ENCODE results near the gene CD79B.
A peak's percentile ranks its signal among the peaks of the same experiment; 100 is the strongest.
"Not testable (repeated sequence)": the region's sequence is repeated elsewhere in the genome, so short reads cannot be mapped to it uniquely, and the experiment has no call there.

CD79B gene

GRCh38 chr17:63911041-63911635, 21.0 kb downstream of the CD79B start, which contains the start of gene CSHL1:
TSS of gene CSHL1 (minus strand) at chr17:63911258. CDS start at chr17:63911196, 62 bp downstream.
- no peak for DNase-seq (ENCODE audit: low read depth in 2 of 2)

- no peak for DNase-seq (ENCODE audit: low read depth in 2 of 2)
Observed at GRCh38 chr17:63910096-63910495, 22.0 kb downstream of the CD79B start.

GRCh38 chr17:63909586-63909985, 22.5 kb downstream of the CD79B start:
- DNase-seq (ENCODE audit: low read depth in 2 of 2), result not testable (repeated sequence)

- not testable (repeated sequence) for DNase-seq (ENCODE audit: low read depth in 2 of 2)
Observed at GRCh38 chr17:63907161-63907778, 24.9 kb downstream of the CD79B start.

DNA sequence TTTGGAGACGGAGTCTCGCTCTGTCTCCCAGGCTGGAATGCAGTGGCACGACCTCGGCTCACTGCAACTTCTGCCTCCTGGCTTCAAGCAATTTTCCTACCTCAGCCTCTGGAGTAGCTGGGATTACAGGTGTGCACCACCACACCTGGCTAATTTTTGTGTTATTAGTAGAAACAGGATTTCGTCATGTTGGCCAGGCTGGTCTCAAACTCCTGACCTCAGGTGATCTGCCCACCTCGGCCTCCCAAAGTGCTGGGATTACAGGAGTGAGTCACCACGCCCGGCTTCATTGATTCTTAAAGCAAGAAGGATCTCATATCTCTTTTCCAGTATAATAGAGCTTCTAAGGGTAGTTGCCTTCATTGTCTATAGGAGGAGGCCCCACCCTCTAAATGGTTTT, 27.3 kb downstream of the CD79B start:
- DNase-seq (ENCODE audit: low read depth in 2 of 2), result not testable (repeated sequence)

DNA sequence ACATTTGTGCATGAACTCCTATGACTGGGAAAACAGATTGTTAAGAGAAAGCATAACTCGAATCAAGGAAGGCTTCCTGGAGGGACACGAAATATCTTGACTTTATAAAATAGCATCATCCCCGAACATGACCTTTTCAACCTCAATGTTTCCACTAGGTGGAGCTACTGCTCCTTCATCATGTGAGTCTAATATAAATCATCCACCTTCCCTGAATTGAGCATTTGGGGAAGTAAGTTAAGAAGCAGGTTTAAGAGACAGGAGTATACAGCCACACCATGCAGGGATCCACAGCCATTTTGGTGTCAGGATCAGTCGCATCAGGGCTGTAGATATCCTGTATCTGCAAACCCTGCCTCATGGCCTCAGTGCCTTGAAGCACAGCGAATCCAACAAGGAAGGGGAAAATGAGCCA, 28.3 kb downstream of the CD79B start:
- DNase-seq (ENCODE audit: low read depth in 2 of 2), result peak in 1 of 2 donors; percentile 29

DNA sequence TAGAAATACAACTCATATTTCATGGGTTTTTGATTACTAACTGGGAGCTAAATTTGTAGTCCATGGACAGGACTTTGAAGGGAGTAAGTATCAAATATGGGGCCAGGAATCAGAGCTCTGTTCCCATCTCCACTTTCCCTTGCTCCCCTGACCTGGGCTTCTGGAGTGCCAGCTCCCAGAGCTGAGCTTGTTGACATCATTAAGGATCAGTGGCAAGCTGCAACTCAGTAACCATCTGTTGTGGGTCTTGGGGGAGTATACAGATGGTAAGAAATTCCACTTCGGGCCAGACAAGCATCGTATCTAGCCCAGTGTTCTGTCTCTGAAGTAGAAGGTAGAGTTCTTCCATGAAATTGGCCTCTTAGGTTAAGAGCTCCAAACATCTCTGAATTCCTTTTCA, 30.2 kb downstream of the CD79B start:
- DNase-seq (ENCODE audit: low read depth in 2 of 2), result not testable (repeated sequence)

DNA sequence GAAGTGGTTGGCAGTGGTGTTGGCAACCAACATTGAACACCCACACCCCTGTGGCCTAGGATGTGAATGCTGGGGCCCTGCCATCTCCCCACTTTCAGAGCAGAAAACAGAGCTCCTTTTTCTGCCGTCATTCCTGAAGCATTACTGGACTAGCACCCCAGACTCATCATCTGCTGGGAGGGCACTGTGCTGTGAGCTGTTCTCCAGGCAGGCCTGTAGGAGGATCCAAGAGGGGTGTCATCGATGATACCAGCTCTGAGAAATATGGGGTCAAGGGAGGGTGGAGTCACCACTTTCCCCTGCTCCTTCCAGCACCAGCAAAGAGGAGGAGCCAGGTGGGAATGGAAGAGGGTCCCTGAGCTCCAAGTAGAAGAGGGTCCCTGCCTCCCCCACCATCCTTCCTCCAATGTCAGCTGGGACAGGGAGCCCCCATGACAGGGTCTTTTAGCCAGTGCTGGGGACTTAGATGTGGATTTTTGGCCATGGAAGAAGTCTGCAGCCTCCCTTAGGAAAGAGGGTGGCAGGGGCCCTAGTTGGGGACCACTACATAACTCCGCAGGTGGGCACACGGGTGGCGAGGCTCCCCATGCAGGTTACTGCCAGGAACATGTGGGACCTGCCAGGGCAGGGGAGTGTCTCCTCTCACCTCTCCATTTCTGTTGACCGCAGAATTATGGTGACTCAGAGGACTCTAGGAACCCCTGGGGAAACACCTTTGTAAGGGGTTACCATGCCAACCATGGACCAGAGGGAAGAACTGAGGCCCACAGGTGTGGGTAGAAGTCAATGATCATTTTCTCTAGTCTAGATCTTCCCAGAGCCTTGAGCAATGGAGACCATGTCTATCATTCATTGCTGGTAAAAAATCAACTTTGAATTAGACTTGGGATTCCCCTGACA, 33.0 kb downstream of the CD79B start:
- DNase-seq (ENCODE audit: low read depth in 2 of 2), result not testable (repeated sequence)

- not testable (repeated sequence) for DNase-seq (ENCODE audit: low read depth in 2 of 2)
Observed at GRCh38 chr17:63896524-63897354, 35.4 kb downstream of the CD79B start, which contains the start of gene CSH1. TSS of gene CSH1 (minus strand) at chr17:63896574. CDS start at chr17:63896511, 63 bp downstream.

- DNase-seq (ENCODE audit: low read depth in 2 of 2), result not testable (repeated sequence)
Observed at GRCh38 chr17:63894821-63895220, 37.3 kb downstream of the CD79B start.

DNA sequence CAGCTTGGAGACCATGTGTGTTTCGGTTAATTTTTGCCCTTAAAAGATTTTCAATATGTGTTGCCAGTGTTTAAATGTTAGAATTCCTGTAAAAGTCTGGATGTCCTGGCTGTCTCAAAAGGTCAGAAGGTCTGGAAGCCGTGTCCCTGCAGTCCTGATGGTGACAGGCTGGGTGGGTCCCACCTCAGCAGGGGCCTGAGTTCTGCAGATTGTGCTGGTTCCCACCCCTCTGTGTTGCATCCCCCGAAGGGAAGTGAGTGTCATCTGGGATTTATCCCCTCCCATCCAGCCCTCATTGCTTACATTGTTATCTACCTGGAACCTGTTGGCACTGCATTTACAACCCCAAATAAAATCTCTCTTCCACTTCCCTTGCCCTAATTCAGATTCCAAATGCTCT, 38.1 kb downstream of the CD79B start:
- DNase-seq (ENCODE audit: low read depth in 2 of 2), result not testable (repeated sequence)

- not testable (repeated sequence) for DNase-seq (ENCODE audit: low read depth in 2 of 2)
Observed at GRCh38 chr17:63892316-63893037, 39.7 kb downstream of the CD79B start.

DNA sequence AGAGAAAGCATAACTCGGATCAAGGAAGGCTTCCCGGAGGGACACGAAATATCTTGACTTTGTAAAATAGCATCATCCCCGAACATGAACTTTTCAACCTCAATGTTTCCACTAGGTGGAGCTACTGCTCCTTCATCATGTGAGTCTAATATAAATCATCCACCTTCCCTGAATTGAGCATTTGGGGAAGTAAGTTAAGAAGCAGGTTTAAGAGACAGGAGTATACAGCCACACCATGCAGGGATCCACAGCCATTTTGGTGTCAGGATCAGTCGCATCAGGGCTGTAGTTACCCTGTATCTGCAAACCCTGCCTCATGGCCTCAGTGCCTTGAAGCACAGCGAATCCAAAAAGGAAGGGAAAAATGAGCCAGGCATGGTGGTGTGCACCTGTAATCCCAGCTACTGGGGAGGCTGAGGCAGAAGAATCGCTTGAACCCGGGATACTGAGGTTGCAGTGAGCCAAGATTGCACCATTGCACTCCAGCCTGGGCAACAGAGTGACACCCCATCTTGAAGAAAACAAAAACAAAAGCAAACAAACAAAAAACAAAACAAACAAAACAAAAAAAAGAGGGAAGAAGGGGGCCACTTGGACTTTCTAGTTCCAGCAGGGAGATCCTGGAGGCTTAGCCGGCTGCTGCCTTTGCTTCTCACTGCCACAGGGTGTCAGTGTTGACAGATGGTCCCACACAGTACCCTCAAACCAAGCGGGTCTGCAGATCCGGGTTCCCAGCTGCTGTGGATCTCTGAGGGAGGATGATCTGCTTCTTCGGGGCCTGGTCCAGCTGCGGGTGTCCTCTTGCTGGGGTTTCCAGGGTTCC, 42.9 kb downstream of the CD79B start:
- not testable (repeated sequence) for DNase-seq (ENCODE audit: low read depth in 2 of 2)

DNA sequence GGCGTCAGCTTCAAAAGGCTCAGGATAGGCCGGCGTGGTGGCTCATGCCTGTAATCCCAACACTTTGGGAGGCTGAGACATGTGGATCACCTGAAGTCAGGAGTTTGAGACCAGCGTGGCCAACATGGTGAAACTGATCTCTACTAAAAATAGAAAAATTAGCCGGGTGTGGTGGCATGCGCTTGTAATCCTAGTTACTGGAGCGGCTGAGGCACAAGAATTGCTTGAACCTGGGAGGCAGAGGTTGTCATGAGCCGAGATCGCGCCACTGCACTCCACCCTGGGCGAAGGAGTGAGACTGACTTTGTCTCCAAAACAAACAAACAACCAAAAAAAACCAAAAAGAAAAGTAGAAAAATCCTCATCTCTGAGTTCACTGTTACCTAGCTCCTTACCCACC, 47.0 kb downstream of the CD79B start:
- DNase-seq (ENCODE audit: low read depth in 2 of 2), result not testable (repeated sequence)

- DNase-seq (ENCODE audit: low read depth in 2 of 2), result not testable (repeated sequence)
Observed at GRCh38 chr17:63882626-63883126, 49.5 kb downstream of the CD79B start.

DNA sequence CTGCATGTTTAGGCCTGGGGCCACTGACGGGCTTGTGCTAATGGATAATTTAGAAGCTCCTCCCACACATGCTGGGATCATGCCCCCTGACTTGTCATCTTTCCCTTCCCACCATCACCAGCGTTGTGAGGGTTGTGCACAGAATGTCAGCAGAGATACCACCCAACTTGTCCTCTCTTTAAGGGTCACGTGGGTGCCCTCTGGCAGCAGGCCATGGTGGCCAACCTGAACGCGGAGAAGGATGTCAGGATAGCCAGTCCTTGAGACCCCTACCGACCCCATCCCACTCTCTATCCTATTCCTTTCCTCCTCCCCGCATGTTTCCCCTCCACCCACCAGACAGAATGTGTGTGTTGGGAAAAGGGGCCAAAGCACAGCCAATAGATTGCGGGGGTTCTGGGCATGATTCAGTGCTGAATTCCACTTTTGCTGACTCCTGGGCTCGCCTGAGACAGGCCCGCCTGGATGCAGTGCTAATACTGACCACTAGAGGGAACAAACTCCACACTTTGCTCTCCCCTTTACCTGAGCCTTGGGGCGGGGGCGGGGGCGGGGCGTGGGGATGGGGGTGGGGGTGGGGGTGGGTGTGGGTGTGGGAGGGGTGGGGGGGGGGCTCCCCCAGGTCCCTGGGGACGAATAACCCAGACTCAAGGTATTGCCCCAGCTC, 50.1 kb downstream of the CD79B start, which contains the start of gene GH2:
Gene GH2 (minus strand): TSS at position 10 of the 667 bp plus-strand sequence. CDS start 143 bp downstream, outside the sequence.
- DNase-seq (ENCODE audit: low read depth in 2 of 2), result peak; percentile 46 to 50

DNA sequence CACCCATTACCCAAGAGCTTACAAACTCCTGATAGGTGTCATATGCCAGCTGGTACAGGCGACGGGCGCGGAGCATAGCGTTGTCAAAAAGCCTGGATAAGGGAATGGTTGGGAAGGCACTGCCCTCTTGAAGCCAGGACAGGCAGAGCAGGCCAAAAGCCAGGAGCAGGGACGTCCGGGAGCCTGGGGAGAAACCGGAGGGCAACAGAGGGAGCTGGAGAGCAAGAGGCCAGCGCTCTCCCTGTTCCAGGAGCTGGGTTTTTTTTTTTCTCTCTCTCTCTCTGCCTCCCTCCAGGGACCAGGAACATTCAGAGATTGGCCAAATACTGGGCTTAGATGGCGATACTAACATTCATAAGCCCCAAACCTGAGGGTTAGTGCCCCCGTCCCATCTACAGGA, 50.8 kb downstream of the CD79B start:
- DNase-seq (ENCODE audit: low read depth in 2 of 2), result not testable (repeated sequence)

DNA sequence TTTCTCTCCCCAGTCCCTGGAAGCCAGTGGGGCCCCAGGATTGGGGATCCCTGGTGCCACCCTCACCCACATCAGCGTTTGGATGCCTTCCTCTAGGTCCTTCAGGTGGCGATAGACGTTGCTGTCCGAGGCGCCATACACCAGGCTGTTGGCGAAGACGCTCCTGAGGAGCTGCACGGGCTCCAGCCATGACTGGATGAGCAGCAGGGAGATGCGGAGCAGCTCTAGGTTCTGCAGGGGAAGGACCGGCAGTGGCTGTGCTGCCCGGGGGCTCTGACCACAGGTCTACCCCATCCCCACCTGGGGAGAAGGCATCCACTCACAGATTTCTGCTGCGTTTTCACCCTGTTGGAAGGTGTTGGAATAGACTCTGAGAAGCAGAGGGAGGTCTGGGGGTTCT, 51.4 kb downstream of the CD79B start:
- DNase-seq (ENCODE audit: low read depth in 2 of 2), result no peak

Measured in activated CD4-positive, alpha-beta T cell treated with anti-CD3 and anti-CD28 coated beads for 24 hours (primary cell).